ENCODE measurements around the gene ZC3HAV1L.

DNA sequence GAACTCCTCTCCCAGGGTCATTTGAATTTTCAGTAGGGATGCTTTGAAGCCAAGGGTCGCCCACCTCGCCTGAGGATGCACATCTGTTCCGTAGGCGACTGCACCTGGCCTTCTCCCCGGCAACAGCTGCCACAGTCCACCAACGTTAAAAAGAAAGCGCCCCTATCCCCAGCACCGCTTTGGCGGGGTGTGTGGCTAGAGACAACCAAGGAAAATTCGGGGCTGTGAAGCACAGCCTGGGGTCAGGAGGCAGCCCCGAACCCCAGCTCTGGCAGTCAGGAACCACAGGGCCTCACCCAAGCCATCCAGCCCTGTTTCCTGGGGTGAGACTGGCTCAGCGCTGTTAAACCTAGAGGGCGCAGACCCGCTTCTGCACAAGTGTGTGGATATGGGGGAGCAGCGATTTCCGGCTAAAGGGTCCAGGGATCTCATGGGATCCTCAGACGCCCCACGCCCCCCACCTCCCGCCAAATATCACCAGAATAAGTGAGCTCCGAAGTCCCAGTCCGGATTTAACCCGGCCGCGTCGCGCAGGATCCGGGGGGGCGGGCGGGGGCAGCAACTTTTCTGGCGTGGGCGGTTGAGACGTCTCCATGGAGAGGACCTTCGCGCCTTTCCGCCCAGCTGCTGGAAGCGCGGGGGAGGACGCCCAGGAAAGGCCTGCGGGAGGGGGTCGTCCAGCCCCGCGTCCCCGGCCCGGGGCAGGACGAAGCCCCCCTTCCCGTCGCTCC is 822 bp downstream of the ZC3HAV1L start:
- TF ChIP-seq, protein P1, sequence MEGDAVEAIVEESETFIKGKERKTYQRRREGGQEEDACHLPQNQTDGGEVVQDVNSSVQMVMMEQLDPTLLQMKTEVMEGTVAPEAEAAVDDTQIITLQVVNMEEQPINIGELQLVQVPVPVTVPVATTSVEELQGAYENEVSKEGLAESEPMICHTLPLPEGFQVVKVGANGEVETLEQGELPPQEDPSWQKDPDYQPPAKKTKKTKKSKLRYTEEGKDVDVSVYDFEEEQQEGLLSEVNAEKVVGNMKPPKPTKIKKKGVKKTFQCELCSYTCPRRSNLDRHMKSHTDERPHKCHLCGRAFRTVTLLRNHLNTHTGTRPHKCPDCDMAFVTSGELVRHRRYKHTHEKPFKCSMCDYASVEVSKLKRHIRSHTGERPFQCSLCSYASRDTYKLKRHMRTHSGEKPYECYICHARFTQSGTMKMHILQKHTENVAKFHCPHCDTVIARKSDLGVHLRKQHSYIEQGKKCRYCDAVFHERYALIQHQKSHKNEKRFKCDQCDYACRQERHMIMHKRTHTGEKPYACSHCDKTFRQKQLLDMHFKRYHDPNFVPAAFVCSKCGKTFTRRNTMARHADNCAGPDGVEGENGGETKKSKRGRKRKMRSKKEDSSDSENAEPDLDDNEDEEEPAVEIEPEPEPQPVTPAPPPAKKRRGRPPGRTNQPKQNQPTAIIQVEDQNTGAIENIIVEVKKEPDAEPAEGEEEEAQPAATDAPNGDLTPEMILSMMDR (IDR thresholded peaks at IDR 0.05 in 8 of 11, conservative IDR thresholded peaks at IDR 0.05 in 3 of 11), result no peak
- TF ChIP-seq POLR2A (IDR thresholded peaks at IDR 0.05) (no peak), POLR2AphosphoS5 (IDR thresholded peaks at IDR 0.05) (no peak)
